Transverse colon (tissue), 3 donors: Measurements from ENCODE around the gene PRKG1.

Experiments
- CTCF ChIP-seq, 5 experiments: fragments of 200-600 bp in 3 of 5; fragments of 450-650 bp in 2 of 5; sonication (generic) in 3 of 5; IDR thresholded peaks; 1 replicate in 2 of 5; 2 replicates in 3 of 5; pipeline ENCODE4 v1.5.1; 2016 to 2017; ENCODE audit warnings: antibody characterized with exemption in 5 of 5, inconsistent platforms in 3 of 5, mild to moderate bottlenecking in 2 of 5, moderate library complexity in 1 of 5
- EP300 ChIP-seq: sonication (generic); formaldehyde crosslinking; IDR thresholded peaks from one replicate; pipeline ENCODE4 v1.6.1; 2017; ENCODE audit warnings: antibody characterized with exemption, low read depth
- POLR2A ChIP-seq: fragments of 450-650 bp; IDR thresholded peaks from one replicate; pipeline ENCODE4 v1.6.1; 2016; ENCODE audit warnings: antibody characterized with exemption, mild to moderate bottlenecking, moderate library complexity

DNA sequence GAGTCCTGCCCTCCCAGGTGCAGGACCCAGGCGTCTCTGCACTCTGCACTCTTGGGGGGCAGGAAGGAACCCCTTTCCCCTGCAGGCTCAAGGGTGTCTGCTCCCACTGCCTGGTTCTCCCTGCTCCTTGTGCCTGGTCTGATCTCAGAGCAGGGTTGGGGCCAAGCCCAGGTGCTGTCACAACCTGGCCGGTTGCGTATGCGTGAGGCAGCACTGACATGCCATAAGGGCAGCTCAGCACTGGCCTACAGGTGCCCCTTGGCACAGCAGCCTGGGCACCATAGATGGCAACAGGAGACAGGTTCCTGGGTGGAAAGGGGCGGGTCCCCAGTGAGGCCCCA lies 1273.0 kb downstream of the PRKG1 start:
- TF ChIP-seq CTCF (IDR thresholded peaks at IDR 0.05) (no peak), POLR2A (no peak), EP300 (no peak)
